Measurements from ENCODE around the gene GSKIP.
A peak's percentile ranks its signal among the peaks of the same experiment; 100 is the strongest.

The GSKIP gene

GRCh38 chr14:96391293-96392118 lies 28.2 kb downstream of the GSKIP start (continued):
- TF ChIP-seq ZNF600 (tag by site-specific recombination; IDR thresholded peaks at IDR 0.05) (peak; percentile 83), REST (tag by site-specific recombination; IDR thresholded peaks at IDR 0.05) (peak; percentile 45; the same call in 1 of the 2 replicates), ZNF555 (tag by site-specific recombination; conservative IDR thresholded peaks at IDR 0.05) (no peak), ZNF544 (tag by site-specific recombination; IDR thresholded peaks at IDR 0.05) (no peak), PRDM1 (tag by site-specific recombination; IDR thresholded peaks at IDR 0.05) (no peak), ZSCAN4 (tag by site-specific recombination; IDR thresholded peaks at IDR 0.05) (no peak), ZNF311 (tag by site-specific recombination; IDR thresholded peaks at IDR 0.05; ENCODE audit: borderline replicate concordance) (no peak), ZNF341 (tag by site-specific recombination; IDR thresholded peaks at IDR 0.05; ENCODE audit: low read depth) (peak; percentile 73), HOXC10 (CRISPR knock-in tag; IDR thresholded peaks at IDR 0.05) (no peak), HIC1 (tag by site-specific recombination; IDR thresholded peaks at IDR 0.05) (no peak), KLF1 (tag by site-specific recombination; IDR thresholded peaks at IDR 0.05) (peak; percentile 100), ZNF394 (tag by site-specific recombination; IDR thresholded peaks at IDR 0.05; ENCODE audit: borderline replicate concordance) (peak; percentile 51), ZNF76 (tag by site-specific recombination; IDR thresholded peaks at IDR 0.05; ENCODE audit: borderline replicate concordance, low read depth) (peak; percentile 18; the same call in 1 of the 2 replicates), ZNF16 (tag by site-specific recombination; IDR thresholded peaks at IDR 0.05; ENCODE audit: low read depth) (no peak), REPIN1 (tag by site-specific recombination; IDR thresholded peaks at IDR 0.05; ENCODE audit: low read depth) (no peak), ZNF140 (tag by site-specific recombination; IDR thresholded peaks at IDR 0.05) (no peak), ZSCAN5A (tag by site-specific recombination; IDR thresholded peaks at IDR 0.05) (no peak), ZNF548 (tag by site-specific recombination; IDR thresholded peaks at IDR 0.05) (no peak), ZBTB21 (tag by site-specific recombination; IDR thresholded peaks at IDR 0.05) (no peak), ZNF776 (tag by site-specific recombination; IDR thresholded peaks at IDR 0.05; ENCODE audit: borderline replicate concordance) (no peak), SCRT1 (tag by site-specific recombination; IDR thresholded peaks at IDR 0.05; ENCODE audit: borderline replicate concordance) (no peak), OVOL3 (tag by site-specific recombination; IDR thresholded peaks at IDR 0.05) (no peak), TSHZ1 (tag by site-specific recombination; IDR thresholded peaks at IDR 0.05; ENCODE audit: borderline replicate concordance) (no peak), ZNF184 (tag by site-specific recombination; IDR thresholded peaks at IDR 0.05) (no peak), ZNF354C (tag by site-specific recombination; IDR thresholded peaks at IDR 0.05; ENCODE audit: borderline replicate concordance, low read depth) (no peak), ZNF449 (tag by site-specific recombination; IDR thresholded peaks at IDR 0.05) (no peak)
